HCEC 1CT (cell line): ENCODE measurements around the gene DHX34.
"Not testable (repeated sequence)": the region's sequence is repeated elsewhere in the genome, so short reads cannot be mapped to it uniquely, and the experiment has no call there.

Experiments
- DNase-seq: peaks from one replicate; pipeline ENCODE4 v3.0.0-alpha.2; 2017

DHX34 gene, protein sequence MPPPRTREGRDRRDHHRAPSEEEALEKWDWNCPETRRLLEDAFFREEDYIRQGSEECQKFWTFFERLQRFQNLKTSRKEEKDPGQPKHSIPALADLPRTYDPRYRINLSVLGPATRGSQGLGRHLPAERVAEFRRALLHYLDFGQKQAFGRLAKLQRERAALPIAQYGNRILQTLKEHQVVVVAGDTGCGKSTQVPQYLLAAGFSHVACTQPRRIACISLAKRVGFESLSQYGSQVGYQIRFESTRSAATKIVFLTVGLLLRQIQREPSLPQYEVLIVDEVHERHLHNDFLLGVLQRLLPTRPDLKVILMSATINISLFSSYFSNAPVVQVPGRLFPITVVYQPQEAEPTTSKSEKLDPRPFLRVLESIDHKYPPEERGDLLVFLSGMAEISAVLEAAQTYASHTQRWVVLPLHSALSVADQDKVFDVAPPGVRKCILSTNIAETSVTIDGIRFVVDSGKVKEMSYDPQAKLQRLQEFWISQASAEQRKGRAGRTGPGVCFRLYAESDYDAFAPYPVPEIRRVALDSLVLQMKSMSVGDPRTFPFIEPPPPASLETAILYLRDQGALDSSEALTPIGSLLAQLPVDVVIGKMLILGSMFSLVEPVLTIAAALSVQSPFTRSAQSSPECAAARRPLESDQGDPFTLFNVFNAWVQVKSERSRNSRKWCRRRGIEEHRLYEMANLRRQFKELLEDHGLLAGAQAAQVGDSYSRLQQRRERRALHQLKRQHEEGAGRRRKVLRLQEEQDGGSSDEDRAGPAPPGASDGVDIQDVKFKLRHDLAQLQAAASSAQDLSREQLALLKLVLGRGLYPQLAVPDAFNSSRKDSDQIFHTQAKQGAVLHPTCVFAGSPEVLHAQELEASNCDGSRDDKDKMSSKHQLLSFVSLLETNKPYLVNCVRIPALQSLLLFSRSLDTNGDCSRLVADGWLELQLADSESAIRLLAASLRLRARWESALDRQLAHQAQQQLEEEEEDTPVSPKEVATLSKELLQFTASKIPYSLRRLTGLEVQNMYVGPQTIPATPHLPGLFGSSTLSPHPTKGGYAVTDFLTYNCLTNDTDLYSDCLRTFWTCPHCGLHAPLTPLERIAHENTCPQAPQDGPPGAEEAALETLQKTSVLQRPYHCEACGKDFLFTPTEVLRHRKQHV

DNA sequence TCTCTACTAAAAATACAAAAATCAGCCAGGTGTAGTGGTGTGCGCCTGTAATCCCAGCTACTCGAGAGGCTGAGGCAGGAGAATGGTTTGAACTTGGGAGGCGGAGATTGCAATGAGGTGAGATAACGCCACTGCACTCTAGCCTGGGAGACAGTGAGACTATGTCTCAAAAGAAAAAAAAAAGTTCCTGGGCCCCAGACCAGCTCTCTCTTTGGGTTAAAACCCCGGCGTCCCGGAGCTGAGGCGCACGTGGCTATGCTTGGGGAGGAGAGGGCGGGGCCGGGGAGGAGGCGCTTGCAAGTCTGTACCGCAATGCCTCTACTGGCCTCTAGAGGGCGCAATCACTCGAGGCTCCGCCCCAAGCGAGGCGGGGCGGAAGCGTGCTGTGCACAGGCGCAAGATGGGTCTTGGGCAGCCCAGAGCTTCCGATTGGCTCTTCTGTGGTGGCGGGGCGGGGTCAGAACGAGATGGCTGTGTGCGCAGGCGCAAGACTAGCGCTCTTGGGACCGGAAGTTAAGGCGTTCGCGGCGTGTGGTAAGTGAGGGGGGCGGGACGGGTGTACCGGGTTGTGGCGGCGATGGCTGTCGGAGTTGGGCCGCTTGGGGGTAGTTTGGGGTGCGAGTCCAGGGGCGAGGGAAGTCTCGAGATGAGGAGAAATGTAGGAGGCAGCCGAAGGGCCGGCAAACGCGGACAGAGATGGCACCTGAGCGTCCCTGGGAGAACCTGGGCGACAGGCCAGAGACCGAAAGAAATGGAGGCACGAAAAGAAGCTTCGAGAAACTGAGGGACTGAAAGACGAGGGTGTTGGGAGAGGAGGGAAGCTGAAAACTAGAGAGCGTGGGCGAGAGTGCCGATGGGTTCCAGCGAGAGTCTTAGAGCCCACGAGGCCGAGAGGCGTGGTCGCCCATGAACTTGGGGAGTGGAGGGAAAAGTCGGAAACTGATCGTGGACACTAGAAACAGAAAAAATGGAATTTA is at the start of gene DHX34:
DHX34 (plus strand) TSS at position 497 of the 977 bp plus-strand sequence. CDS start 3,716 bp downstream, outside the sequence.
- DNase-seq: peak; percentile 98

DNA sequence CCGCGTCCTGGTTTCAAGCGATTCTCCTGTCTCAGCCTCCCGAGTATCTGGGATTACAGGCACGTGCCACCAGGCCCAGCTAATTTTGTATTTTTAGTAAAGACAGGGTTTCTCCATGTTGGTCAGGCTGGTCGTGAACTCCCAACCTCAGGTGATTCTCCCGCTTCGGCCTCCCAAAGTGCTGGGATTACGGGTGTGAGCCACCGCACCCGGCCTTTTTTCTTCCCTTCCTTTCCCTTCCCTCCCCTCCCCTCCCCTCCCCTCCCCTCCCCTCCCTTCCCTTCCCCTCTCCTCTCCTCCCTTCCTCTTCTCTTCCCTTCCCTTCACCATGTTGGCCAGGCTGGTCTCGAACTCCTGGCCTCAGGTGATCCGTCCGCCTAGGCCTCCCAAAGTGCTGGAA is 48.2 kb upstream of the DHX34 start:
- DNase-seq: not testable (repeated sequence)

DNA sequence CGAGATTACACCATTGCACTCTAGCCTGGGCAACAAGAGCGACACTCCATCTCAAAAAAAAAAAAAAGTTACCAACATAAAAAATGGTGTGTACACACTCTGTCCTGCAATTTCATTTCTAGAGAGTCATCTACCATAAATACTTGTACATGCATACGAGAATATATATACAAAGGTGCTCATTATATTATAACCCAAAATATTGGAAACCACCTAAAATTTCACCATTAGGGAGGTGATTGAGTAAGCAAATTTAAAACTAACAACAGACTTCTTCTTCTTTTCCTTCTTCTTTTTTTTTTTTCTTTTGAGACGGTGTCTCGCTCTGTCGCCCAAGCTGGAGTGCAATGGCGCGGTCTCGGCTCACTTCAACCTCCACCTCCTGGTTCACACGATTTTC is 46.9 kb upstream of the DHX34 start:
- DNase-seq: no peak

DNA sequence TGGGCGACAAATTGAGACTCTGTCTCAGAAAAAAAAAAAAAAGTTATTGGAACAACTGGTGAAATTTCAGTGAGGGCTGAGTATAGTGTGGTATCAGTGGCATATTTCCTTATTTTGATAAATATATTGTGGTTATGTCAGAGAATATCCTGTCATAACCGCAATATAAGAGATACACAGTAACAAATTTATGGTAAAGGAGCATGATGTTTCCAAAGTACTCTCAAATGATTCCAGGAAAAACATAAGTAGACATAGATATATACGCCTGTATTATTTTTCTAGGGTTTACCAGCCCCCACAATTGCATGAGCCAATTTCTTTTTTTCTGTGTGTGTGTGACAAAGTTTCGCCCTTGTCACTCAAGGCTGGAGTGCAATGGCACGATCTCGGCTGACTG is 45.1 kb upstream of the DHX34 start:
- DNase-seq: no peak

DNA sequence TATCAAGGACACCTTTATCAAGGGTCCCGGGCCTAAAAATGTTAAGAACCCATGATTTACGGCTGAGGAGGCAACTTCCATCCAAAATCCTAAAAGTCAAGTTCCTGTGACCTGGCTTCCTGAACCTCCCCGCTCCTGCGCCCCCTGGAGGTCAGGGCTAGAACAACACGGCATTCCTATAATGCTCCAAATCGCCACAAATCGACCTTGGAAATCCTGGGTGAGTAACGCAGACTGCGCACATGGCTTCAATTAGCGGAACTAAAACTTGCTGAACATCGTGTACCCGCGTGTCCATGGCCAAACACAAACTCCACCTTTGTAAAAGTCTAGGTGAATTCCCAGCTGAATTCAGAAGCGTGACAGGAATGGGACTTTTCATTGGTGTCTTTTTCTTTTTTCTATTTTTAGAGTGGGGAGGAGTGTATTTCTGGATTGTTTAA is 43.8 kb upstream of the DHX34 start:
- DNase-seq: peak; percentile 85

DNA sequence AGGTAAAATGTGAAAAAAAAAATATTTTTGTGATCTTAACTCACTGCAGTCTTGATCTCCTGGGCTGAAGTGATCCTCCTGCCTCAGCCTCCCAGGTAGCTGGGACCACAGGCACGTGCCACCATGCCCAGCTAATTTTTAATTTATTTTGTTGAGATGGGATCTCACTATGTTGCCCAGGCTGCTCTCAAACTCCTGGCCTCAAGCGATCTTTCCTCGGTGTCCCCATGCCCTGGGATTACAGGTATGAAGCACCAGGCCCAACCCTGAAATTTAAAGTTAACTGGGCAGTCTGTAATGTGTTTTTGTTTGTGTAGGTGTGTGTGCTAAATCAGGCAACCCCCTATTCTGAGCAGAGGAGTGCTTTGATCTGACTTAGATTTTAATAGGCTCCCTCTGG is 42.8 kb upstream of the DHX34 start:
- DNase-seq: no peak

DNA sequence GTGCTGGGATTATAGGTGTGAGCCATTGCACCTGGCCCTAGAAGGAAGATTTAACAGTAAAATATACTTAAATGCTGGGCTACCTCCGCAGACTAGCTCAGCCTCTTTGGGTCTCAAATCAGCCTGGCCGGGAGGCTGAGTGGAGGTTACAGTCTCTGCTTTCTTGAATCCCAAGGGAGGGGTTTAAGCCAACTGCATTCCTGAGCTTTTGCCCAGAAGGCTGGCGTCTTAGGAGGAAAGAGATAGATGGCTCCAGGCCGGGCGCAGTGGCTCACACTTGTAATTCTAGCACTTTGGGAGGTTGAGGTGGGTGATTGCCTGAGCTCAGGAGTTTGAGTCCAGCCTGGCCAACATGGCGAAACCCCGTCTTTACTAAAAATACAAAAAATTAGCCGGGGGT is 40.1 kb upstream of the DHX34 start:
- no peak for DNase-seq

DNA sequence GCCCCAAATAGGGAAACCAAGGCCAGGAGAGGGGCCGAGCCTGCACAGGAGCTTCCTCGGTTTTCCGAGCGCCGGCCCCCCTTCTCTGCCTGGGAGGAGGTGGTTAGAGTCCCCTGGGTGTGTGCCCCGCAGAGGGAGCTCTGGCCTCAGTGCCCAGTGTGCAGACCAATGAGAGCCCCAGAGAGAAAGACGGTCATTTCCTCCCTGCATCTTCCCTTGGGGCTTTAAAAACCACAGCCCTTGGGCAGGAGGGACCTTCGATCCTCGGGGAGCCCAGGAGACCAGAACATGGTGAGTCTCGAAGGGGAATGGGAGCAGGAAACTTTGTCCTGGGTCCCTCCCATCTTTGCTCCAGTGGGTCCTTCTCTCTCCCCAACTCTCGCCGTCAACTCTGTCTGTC is 39.5 kb upstream of the DHX34 start, which contains the start of gene C5AR1:
C5AR1 (plus strand) TSS at position 254 of the 400 bp plus-strand sequence; CDS start at position 289, 35 bp downstream.
- no peak for DNase-seq

DNA sequence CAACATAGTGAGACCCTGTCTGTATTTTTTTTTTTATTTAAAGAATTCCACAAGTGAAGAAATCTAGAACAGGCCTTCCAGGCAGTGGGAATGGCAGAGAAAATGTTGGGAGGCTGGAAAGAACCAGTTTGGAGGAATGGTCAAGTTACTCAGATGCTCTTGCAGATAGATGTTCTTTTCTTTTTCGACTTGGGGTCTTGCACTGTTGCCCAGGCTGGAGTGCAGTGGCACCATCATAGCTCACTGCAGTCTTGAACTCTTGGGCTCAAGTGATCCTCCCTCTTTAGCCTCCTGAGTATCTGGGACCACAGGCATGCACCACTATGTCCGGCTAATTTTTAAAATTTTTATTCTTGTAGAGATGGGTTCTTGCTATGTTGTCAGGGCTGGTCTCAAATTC is 38.8 kb upstream of the DHX34 start:
- no peak for DNase-seq

DNA sequence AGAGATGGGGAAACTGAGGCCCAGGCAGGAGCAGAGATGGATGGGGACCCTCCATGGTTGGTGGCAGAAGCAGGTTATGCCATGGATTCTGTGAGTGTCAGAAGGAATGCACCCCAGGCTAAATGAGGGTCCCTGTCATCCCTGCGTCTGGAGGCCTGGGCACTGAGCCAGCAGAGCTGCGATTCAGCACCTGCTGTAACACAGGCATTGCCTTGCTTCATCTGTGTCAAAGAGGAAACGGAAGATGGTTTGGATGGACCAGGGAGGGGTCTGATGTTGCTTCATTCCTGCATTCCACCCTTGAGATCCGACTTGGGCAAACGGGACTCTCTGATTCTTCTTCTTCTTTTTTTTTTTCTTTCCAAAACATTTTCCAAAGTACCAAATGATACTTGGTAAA is 38.3 kb upstream of the DHX34 start:
- no peak for DNase-seq

DNA sequence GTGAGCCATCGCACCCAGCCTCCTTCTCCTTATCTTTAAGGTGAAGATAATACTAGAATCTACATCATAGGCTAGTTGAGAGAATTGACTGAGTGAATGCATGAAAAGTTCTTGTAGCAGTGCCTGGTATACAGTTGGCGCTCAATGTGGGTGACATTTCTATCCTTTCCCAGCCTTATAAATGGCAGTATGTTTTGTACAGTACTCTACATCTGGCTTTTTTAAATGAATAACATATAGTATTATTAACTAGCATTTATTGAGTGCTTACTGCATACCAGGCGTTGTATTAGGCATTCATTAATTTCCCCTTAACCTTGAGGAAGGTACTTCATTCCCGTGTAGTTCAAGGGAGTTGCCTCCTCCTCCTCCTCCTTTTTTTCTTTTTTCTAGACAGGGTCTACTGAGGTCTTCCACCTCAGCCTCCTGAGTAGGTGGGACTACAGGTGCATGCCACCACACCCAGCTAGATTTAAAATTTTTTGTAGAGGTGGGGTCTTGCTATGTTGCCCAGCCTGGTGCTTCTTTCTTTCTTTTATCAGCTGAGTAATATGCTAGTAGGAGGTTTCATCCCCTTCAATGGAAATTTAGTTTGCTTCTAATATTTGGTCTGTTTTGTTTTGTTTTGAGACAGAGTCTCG is 36.6 kb upstream of the DHX34 start:
- no peak for DNase-seq

DNA sequence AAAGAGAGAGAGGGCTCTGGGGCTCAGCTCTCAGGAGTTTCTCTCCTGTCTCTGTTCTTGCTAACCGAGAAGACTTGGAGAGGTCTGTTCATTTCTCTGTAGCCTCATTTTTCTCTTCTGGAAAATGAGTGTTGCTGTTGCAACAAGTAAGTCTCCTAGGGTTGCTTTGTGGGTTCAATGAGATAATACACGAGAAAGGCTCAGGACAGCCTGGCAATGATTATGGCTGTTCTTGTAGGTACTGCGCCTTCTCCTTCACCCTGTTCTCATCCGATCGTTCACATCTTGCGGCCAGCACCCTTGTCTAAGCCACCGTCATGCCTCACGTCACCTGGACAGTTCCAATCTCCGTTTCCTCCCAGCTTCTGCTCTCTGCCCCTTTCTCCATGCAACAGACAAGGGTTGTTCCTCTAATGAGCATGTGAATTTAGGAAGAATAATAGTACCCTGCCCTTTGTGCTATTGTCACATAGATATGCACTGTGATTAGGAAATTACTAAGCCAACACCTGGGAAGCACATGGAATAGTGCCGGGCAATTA is 35.3 kb upstream of the DHX34 start:
- no peak for DNase-seq

DNA sequence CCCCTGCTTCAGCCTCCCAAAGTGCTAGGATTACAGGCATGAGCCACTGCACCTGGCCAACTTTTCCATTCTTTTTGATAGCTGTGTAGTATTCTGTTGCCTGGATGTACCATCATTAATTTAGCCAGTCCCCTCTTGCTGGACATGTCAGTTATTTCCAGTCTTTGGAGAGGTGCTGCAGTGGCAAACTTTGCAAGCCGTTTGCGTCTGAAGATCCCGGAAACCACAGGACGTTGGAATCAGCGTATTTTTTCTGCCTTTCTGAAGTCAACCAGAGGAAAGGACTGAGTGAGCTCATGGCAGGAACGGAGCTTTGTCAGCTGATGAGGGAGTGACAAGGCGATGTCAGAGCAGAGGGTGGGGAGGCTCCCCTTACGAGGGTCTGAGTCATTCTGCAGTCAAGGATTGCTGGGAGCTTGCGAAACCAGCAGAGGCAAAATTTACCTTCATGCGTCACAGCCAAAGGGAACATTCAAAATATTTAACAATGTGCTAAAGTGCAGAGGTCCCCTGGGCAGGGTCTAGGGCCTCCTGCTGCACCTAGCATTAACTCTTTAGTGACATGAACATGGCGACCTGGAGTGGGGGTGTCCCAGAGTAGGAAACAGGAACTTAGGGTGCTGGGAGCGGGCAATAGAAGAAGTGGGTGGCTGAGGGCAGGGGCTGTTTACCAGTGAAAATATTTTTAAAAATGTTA is 33.8 kb upstream of the DHX34 start:
- DNase-seq: peak; percentile 98

DNA sequence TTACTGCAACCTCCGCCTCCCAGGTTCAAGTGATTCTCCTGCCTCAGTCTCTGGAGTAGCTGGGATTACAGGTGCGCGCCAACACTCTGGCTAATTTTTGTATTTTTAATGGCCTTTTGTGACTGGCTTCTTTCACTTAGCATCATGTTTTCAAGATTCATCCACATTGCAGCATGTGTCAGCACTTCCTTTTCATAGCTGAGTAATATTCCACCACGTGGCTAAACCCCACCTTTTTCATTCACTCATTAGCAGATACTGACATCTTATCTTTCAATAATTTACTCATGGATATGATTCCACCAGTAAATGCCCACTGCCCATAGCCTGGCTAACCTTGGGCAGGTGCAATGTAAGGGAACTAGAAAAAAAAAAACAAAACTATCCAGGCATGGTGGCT is 32.6 kb upstream of the DHX34 start:
- no peak for DNase-seq

DNA sequence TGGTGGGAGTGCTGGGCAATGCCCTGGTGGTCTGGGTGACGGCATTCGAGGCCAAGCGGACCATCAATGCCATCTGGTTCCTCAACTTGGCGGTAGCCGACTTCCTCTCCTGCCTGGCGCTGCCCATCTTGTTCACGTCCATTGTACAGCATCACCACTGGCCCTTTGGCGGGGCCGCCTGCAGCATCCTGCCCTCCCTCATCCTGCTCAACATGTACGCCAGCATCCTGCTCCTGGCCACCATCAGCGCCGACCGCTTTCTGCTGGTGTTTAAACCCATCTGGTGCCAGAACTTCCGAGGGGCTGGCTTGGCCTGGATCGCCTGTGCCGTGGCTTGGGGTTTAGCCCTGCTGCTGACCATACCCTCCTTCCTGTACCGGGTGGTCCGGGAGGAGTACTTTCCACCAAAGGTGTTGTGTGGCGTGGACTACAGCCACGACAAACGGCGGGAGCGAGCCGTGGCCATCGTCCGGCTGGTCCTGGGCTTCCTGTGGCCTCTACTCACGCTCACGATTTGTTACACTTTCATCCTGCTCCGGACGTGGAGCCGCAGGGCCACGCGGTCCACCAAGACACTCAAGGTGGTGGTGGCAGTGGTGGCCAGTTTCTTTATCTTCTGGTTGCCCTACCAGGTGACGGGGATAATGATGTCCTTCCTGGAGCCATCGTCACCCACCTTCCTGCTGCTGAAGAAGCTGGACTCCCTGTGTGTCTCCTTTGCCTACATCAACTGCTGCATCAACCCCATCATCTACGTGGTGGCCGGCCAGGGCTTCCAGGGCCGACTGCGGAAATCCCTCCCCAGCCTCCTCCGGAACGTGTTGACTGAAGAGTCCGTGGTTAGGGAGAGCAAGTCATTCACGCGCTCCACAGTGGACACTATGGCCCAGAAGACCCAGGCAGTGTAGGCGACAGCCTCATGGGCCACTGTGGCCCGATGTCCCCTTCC is 28.9 kb upstream of the DHX34 start:
- no peak for DNase-seq

DNA sequence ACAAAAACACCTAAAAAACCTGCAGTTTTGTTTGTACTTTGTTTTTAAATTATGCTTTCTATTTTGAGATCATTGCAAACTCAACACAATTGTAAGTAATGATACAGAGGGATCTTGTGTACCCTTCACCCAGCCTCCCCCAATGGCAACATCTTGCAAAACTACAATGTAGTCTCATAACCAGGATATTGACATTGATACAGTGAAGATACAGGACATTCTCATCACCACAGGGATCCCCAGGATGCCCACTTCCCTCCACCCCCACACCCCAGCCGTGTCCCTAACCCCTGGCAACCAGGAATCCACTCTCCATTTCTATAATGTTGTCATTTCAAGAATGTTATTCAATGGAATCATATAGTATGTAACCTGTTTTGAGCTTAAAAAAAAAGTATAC is 27.5 kb upstream of the DHX34 start:
- DNase-seq: no peak

DNA sequence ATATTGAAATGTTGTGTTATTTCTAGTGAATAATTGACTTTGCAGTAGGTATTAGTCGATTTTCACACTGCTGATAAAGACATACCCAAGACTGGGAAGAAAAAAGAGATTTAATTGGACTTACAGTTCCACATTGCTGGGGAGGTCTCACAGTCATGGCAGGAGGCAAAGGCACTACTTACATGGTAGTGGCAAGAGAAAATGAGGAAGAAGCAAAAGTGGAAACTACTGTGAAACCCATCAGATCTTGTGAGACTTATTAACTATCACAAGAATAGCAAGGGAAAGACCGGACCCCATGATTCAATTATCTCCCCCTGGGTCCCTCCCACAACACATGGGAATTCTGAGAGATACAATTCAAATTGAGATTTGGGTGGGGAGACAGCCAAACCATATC is 27.1 kb upstream of the DHX34 start:
- no peak for DNase-seq

DNA sequence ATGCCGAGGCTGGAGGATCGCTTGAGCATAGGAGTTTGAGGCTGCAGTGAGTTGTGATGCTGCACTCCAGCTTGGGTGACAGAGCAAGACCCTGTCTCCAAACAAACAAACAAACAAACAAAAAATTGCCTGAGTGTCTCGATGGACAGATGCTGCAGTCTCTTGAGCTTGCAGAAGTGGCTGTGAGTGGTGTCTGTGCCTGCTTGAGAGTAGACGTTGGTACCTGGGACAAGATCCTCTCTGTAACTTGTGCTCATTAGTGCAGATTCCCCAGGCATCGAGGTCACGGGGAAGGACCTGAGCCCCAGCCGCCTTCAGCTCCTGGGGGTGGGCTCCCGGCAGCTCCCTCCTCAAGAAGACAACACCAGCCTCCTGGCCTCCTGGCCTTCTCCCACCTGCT is 25.7 kb upstream of the DHX34 start:
- no peak for DNase-seq

DNA sequence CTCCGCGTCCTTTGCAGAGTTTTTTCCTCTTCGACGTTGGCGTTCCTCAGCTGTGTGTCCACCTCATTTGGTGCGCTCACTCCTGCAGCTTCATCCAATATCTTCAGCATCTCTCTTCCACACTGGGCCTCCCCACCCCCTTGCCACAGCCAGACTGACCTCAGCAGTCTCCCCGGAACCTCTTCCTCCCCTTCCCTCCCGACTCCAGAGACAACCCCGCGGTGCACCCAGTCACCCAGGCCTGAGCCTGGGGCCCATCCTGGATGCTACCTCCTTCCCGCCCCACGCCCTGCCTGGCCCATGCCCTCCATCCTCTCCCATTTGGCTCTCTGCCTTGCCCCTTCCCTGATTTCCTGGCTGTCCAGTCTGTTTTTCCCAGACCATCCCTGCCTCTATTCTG is 25.2 kb upstream of the DHX34 start:
- DNase-seq: no peak
